Hepatocyte (in vitro differentiated cells): ENCODE data around the gene RFTN2. TPM values are rescaled to one million over a fixed set of nuclear protein-coding genes. Genes with fewer than 3 reads are reported as not detected.

Experiments
- DNase-seq: peaks from one replicate; pipeline ENCODE4 v3.0.0-alpha.2; 2016; ENCODE audit warnings: low spot score
- H2AFZ ChIP-seq: fragments of 200-600 bp; sonication (generic); 2 replicates; pipeline ENCODE4 v1.6.0; 2016; ENCODE audit warnings: antibody characterized with exemption, mild to moderate bottlenecking
- H3K27ac ChIP-seq: fragments of 200-600 bp; sonication (generic); 2 replicates; pipeline ENCODE4 v1.5.1; 2016; ENCODE audit warnings: mild to moderate bottlenecking
- H3K27me3 ChIP-seq: fragments of 200-600 bp; sonication (generic); 2 replicates; pipeline ENCODE4 v1.6.1; 2016
- H3K36me3 ChIP-seq: fragments of 200-600 bp; sonication (generic); replicated peaks from 2 replicates; pipeline ENCODE4 v1.5.1; 2016; ENCODE audit warnings: low read depth; ENCODE audit not compliant: insufficient read depth
- H3K4me1 ChIP-seq: fragments of 200-600 bp; sonication (generic); 2 replicates; pipeline ENCODE4 v1.5.1; 2016; ENCODE audit warnings: mild to moderate bottlenecking, moderate library complexity; ENCODE audit not compliant: insufficient read depth
- H3K4me2 ChIP-seq: fragments of 200-600 bp; sonication (generic); 2 replicates; pipeline ENCODE4 v1.6.0; 2016
- H3K4me3 ChIP-seq: fragments of 200-600 bp; sonication (generic); 2 replicates; pipeline ENCODE4 v1.5.1; 2016; ENCODE audit warnings: mild to moderate bottlenecking
- H3K79me2 ChIP-seq: fragments of 200-600 bp; sonication (generic); 2 replicates; pipeline ENCODE4 v1.6.0; 2017; ENCODE audit warnings: mild to moderate bottlenecking
- H3K9me2 ChIP-seq: fragments of 200-600 bp; sonication (generic); replicated peaks from 2 replicates; pipeline ENCODE4 v1.6.0; 2017; ENCODE audit warnings: mild to moderate bottlenecking; ENCODE audit not compliant: insufficient read depth
- H3K9me3 ChIP-seq: fragments of 200-600 bp; sonication (generic); 2 replicates; pipeline ENCODE4 v1.5.1; 2016; ENCODE audit warnings: low read depth, mild to moderate bottlenecking
- H4K20me1 ChIP-seq: fragments of 200-600 bp; sonication (generic); 2 replicates; pipeline ENCODE4 v1.6.0; 2016; ENCODE audit warnings: mild to moderate bottlenecking; ENCODE audit not compliant: insufficient read depth, poor library complexity, severe bottlenecking
- EZH2 ChIP-seq: fragments of 200-600 bp; sonication (generic); IDR thresholded peaks from 2 replicates; pipeline ENCODE4 v1.6.1; 2016; ENCODE audit warnings: antibody characterized with exemption, mild to moderate bottlenecking, borderline replicate concordance
- EZH2phosphoT487 ChIP-seq: fragments of 200-600 bp; sonication (generic); IDR thresholded peaks from one replicate; pipeline ENCODE4 v1.6.1; 2018; ENCODE audit warnings: antibody characterized with exemption, mild to moderate bottlenecking, low read depth, moderate library complexity; ENCODE audit not compliant: unreplicated experiment, severe bottlenecking
- WGBS: methylation state at CpG from one replicate; pipeline ENCODE4 v1.1.6; 2016; ENCODE audit warnings: low lambda C conversion rate; ENCODE audit errors: missing lambda C conversion rate; 5-methylcytosine and 5-hydroxymethylcytosine counted together
- polyA plus RNA-seq: library from polyadenylated mRNA; unstranded; fragments of >200 nt; fragmentation: Nextera tagmentation; extraction: Ambion mirVana; gene quantifications from 2 replicates; pipeline ENCODE4 v1.2.1, GENCODE V29; 2016
- total RNA-seq: library from RNA; depleted of rRNA; stranded (reverse); fragments of >200 nt; gene quantifications from 2 replicates; pipeline ENCODE4 v1.2.3, GENCODE V29; 2014
- TF ChIP-seq, protein P1 (sequence below): fragments of 200-600 bp; sonication (generic); IDR thresholded peaks from 2 replicates; pipeline ENCODE4 v1.5.1; 2016; ENCODE audit warnings: antibody characterized with exemption, mild to moderate bottlenecking; ENCODE audit not compliant: poor library complexity

RFTN2 gene
- total and polyA plus RNA-seq, 2 experiments from 2014 or later, result 2.0 to 8.7 TPM

DNA sequence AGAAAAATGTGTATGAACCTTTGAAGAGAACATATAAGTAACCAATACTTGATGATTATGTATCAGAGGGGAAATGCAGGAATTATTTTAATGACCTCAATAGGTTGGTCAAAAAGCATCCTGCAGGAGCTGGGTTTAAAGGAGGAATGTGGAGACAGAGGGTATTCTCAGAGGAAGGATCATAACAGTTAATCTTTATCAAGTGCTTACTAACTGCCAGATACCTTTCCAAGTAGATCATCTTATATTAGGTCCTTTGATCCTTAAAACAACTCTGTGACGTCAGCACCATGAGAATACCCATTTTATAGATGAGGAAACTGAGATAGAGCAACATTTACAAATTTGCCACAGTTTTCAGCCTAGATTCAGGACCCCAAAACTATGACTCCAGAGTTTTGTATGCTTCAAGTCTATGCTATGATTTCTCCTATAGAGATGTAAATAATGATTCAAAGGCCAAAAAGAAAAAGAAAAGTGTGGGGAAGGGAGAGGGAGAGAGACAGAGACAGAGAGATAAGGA lies 3.0 kb downstream of the RFTN2 start:
- Histone ChIP-seq H3K4me3 (no peak overlapping the region), H3K4me2 (peak overlapping the region; percentile 64), H3K4me1 (no peaks in the 10 kb centered on the region), H3K36me3 (no peaks in the 10 kb centered on the region), H3K27ac (no peak overlapping the region), H3K9me2 (no peaks in the 10 kb centered on the region), H4K20me1 (no peaks in the 10 kb centered on the region), H3K9me3 (peaks cover under 1% of the 10 kb centered on the region), H3K79me2 (peaks cover 15% of the 10 kb centered on the region), H2AFZ (no peak overlapping the region), H3K27me3 (no peaks in the 10 kb centered on the region)
- TF ChIP-seq, protein P1, sequence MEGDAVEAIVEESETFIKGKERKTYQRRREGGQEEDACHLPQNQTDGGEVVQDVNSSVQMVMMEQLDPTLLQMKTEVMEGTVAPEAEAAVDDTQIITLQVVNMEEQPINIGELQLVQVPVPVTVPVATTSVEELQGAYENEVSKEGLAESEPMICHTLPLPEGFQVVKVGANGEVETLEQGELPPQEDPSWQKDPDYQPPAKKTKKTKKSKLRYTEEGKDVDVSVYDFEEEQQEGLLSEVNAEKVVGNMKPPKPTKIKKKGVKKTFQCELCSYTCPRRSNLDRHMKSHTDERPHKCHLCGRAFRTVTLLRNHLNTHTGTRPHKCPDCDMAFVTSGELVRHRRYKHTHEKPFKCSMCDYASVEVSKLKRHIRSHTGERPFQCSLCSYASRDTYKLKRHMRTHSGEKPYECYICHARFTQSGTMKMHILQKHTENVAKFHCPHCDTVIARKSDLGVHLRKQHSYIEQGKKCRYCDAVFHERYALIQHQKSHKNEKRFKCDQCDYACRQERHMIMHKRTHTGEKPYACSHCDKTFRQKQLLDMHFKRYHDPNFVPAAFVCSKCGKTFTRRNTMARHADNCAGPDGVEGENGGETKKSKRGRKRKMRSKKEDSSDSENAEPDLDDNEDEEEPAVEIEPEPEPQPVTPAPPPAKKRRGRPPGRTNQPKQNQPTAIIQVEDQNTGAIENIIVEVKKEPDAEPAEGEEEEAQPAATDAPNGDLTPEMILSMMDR, result no peak
- no peak for TF ChIP-seq EZH2phosphoT487
- TF ChIP-seq EZH2, result no peak
- DNase-seq, result no peak
- 44% methylated on average over 1 of the region's 1 CpG for WGBS

DNA sequence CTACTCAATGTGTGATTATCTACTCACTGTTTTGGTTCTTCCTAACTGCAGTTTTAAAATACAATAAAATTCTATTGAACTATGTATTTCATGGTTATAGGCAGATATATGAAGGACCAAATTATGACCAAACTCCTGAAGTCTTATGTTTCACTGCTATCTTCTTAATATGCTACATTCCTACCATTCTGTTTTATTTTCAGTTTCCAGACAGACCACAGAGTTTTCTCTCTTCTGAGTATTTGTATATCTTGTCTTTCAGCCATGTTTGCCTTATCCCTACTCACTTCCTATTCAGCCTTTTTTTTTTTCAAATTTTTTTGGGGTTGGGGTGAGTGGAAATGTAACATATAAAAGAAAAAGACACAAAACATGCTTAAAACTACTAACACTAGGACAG lies 6.3 kb downstream of the RFTN2 start:
- no peaks in the 10 kb centered on the region for H3K36me3 ChIP-seq
- no peaks in the 10 kb centered on the region for H4K20me1 ChIP-seq
- no peak overlapping the region for H2AFZ ChIP-seq
- no peak overlapping the region for H3K4me2 ChIP-seq
- H3K4me1 ChIP-seq, result no peaks in the 10 kb centered on the region
- H3K9me3 ChIP-seq, result peaks cover 10% of the 10 kb centered on the region
- H3K79me2 ChIP-seq, result peaks cover 15% of the 10 kb centered on the region
- no peak overlapping the region for H3K27ac ChIP-seq
- DNase-seq, result no peak
- H3K27me3 ChIP-seq, result no peaks in the 10 kb centered on the region
- no peak for TF ChIP-seq EZH2
- no peak for TF ChIP-seq EZH2phosphoT487
- H3K9me2 ChIP-seq, result no peaks in the 10 kb centered on the region
- no peak overlapping the region for H3K4me3 ChIP-seq

DNA sequence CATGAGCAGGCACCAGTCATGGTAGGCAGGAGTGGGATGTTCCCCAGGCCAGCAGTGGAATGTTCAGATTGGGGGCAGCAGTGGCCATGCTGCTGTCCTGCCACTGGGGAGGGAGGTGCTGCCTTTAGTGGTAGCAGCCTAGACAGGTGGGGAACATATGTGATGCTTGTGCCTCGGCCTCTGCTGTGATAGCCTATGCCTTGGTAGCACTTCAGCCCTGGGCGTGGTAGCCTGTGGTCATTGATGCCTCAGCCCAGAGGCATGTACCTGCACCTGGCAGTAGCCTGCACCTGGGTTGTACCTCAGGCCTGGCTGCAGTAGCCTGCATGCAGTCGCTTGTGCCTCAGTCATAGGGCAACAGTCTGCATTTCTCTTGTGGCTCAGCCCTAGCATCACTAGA lies 7.1 kb downstream of the RFTN2 start:
- H3K27ac ChIP-seq, result no peak overlapping the region
- H3K79me2 ChIP-seq, result peaks cover 15% of the 10 kb centered on the region
- no peaks in the 10 kb centered on the region for H3K27me3 ChIP-seq
- WGBS, result 98% methylated on average over 3 of the region's 3 CpGs
- no peak overlapping the region for H3K4me3 ChIP-seq
- no peaks in the 10 kb centered on the region for H3K36me3 ChIP-seq
- H3K4me2 ChIP-seq, result no peak overlapping the region
- H3K4me1 ChIP-seq, result no peaks in the 10 kb centered on the region
- no peaks in the 10 kb centered on the region for H4K20me1 ChIP-seq
- TF ChIP-seq EZH2 (no peak), EZH2phosphoT487 (no peak)
- TF ChIP-seq, protein P1, result no peak
- H3K9me2 ChIP-seq, result no peaks in the 10 kb centered on the region
- DNase-seq, result no peak
- H2AFZ ChIP-seq, result no peak overlapping the region
- peaks cover 10% of the 10 kb centered on the region for H3K9me3 ChIP-seq

DNA sequence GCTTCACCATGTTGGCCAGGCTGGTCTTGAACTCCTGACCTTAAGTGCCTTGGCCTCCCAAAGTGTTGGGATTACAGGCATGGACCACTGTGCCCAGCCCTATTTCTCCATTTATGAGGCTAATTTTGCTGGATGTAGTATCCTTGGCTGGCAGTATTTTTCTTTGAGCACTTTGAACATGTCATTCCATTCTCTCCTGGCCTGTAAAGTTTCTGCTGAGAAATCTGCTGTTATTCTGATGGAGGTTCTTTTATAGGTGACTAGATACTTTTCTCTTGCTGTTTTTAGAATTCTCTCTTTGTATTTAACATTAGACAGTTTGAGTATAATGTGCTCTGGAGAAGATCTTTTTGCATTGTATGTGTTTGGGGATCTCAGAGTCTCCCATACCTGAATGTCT lies 9.1 kb downstream of the RFTN2 start:
- no peak for TF ChIP-seq EZH2phosphoT487
- TF ChIP-seq EZH2, result no peak
- TF ChIP-seq, protein P1, result no peak
- H3K27me3 ChIP-seq, result no peaks in the 10 kb centered on the region
- H3K4me3 ChIP-seq, result no peak overlapping the region

More for the DNA sequence above, 9.1 kb downstream of the RFTN2 start:
- Histone ChIP-seq H3K36me3 (no peaks in the 10 kb centered on the region), H3K79me2 (peaks cover under 1% of the 10 kb centered on the region), H3K27ac (no peak overlapping the region), H3K9me3 (peaks cover 10% of the 10 kb centered on the region), H4K20me1 (no peaks in the 10 kb centered on the region), H3K4me1 (no peaks in the 10 kb centered on the region), H3K4me2 (no peak overlapping the region), H3K9me2 (no peaks in the 10 kb centered on the region), H2AFZ (no peak overlapping the region)
- DNase-seq, result no peak
